OCI-LY7 (cell line): ENCODE data around the gene PHKB. TPM values are rescaled to one million over a fixed set of nuclear protein-coding genes. Genes with fewer than 3 reads are reported as not detected.

Source experiments
- BruUV-seq: library from RNA; stranded (reverse); fragments of 400-500 nt; replicated peaks from 2 replicates; lab custom pipeline; 2021; lab: Mats Ljungman, UMichigan
- CTCF ChIA-PET: fragments of 300-600 bp; sonication (Branson Sonifier 250); formaldehyde crosslinking; loops from one replicate; lab custom pipeline; 2022; ENCODE audit warnings: antibody characterized with exemption; ENCODE audit not compliant: unreplicated experiment; lab: Charles Lee
- POLR2A ChIA-PET: fragments of 300-600 bp; sonication (Branson Sonifier 250); formaldehyde crosslinking; loops from one replicate; lab custom pipeline; 2022; ENCODE audit warnings: antibody characterized with exemption; lab: Charles Lee
- DNase-seq: peaks from one replicate; pipeline ENCODE4 v3.0.0-alpha.2; 2015; ENCODE audit warnings: low spot score
- H2AFZ ChIP-seq: fragments of 200-600 bp; sonication (generic), shearing (Covaris generic); 2 replicates; pipeline ENCODE4 v1.6.1; 2014; ENCODE audit warnings: mild to moderate bottlenecking, antibody characterized with exemption, low read length, moderate library complexity
- H3K27ac ChIP-seq: fragments of 200-600 bp; sonication (generic); 2 replicates; pipeline ENCODE4 v1.5.1; 2014; ENCODE audit warnings: mixed run types, low read depth, mild to moderate bottlenecking, moderate library complexity, low read length, inconsistent platforms; ENCODE audit not compliant: poor library complexity, severe bottlenecking
- H3K36me3 ChIP-seq: fragments of 200-600 bp; sonication (generic); 2 replicates; pipeline ENCODE4 v1.6.1; 2014; ENCODE audit warnings: mild to moderate bottlenecking, antibody characterized with exemption, low read length, moderate library complexity, mixed read lengths; ENCODE audit not compliant: insufficient read depth
- H3K4me1 ChIP-seq: fragments of 200-600 bp; sonication (generic); 2 replicates; pipeline ENCODE4 v1.5.1; 2014; ENCODE audit warnings: mild to moderate bottlenecking, low read length; ENCODE audit not compliant: insufficient read depth, poor library complexity, severe bottlenecking
- H3K4me2 ChIP-seq: fragments of 200-600 bp; sonication (generic); 2 replicates; pipeline ENCODE4 v1.6.1; 2014; ENCODE audit warnings: mild to moderate bottlenecking, low read length
- H3K4me3 ChIP-seq: fragments of 200-600 bp; sonication (generic); 2 replicates; pipeline ENCODE4 v1.5.1; 2014; ENCODE audit warnings: mild to moderate bottlenecking, low read depth, low read length; ENCODE audit not compliant: poor library complexity, severe bottlenecking
- H3K79me2 ChIP-seq: fragments of 200-600 bp; sonication (generic); 2 replicates; pipeline ENCODE4 v1.6.1; 2016; ENCODE audit warnings: low read depth, mild to moderate bottlenecking, low read length, moderate library complexity, mixed read lengths; ENCODE audit not compliant: insufficient read depth
- H3K9me2 ChIP-seq: fragments of 200-600 bp; sonication (generic); 2 replicates; pipeline ENCODE4 v1.6.1; 2016; ENCODE audit warnings: mild to moderate bottlenecking, low read length, mixed read lengths; ENCODE audit not compliant: insufficient read depth
- H3K9me3 ChIP-seq: fragments of 200-600 bp; sonication (generic); 2 replicates; pipeline ENCODE4 v1.6.1; 2014; ENCODE audit warnings: mild to moderate bottlenecking, mixed run types, low read length, mixed read lengths
- H4K20me1 ChIP-seq: fragments of 200-600 bp; sonication (generic); 2 replicates; pipeline ENCODE4 v1.6.1; 2014; ENCODE audit warnings: mild to moderate bottlenecking, antibody characterized with exemption, low read length, moderate library complexity, mixed read lengths; ENCODE audit not compliant: insufficient read depth
- CTCF ChIP-seq: fragments of 200-600 bp; sonication (generic); conservative IDR thresholded peaks from 2 replicates; pipeline ENCODE4 v1.5.1; 2014; ENCODE audit warnings: mild to moderate bottlenecking, antibody characterized with exemption, low read length, moderate library complexity, mixed read lengths
- EZH2phosphoT487 ChIP-seq: fragments of 200-600 bp; sonication (generic); IDR thresholded peaks from 2 replicates; pipeline ENCODE4 v1.6.1; 2018; ENCODE audit warnings: low read depth, borderline replicate concordance, mild to moderate bottlenecking, mixed run types, antibody characterized with exemption, low read length, moderate library complexity, mixed read lengths
- intact Hi-C: fragments of 100-400 bp; cut with micrococcal nuclease; formaldehyde crosslinking; loops from one replicate; pipeline ENCODE4 v1.10.0; 2022; ENCODE audit not compliant: unreplicated experiment
- total RNA-seq, 2 experiments: library from RNA; depleted of rRNA in 1 of 2; stranded (reverse); fragments of >200 nt in 1 of 2; shearing (Covaris generic) in 1 of 2; gene quantifications; 2 replicates each; pipeline ENCODE4 v1.2.3, GENCODE V29; 2014 to 2022

The PHKB gene
- total RNA-seq, 2 experiments from 2014 or later, result 56.9 to 93.1 TPM

- Histone ChIP-seq H3K9me2 (no peaks in the 10 kb centered on the region), H3K4me2 (no peak overlapping the region), H3K27ac (no peak overlapping the region), H3K36me3 (no peaks in the 10 kb centered on the region), H2AFZ (no peak overlapping the region), H3K9me3 (no peaks in the 10 kb centered on the region), H3K79me2 (no peaks in the 10 kb centered on the region), H3K4me3 (no peak overlapping the region), H3K4me1 (peaks cover 11% of the 10 kb centered on the region), H4K20me1 (no peaks in the 10 kb centered on the region)
- BruUV-seq, result no TSS peak
- intact Hi-C loops, result no loop called here
- DNase-seq, result no peak
- ChIA-PET CTCF (no interaction called here), POLR2A (interaction anchor here (0.6 kb wide), 1 partner anchor 16 kb away, joined by 3 read pairs; no protein-coding TSS in a partner anchor)
- TF ChIP-seq EZH2phosphoT487 (no peak), CTCF (no peak)
These were observed 264.1 kb downstream of the PHKB start for GRCh38 chr16:47725188-47725695.

DNA sequence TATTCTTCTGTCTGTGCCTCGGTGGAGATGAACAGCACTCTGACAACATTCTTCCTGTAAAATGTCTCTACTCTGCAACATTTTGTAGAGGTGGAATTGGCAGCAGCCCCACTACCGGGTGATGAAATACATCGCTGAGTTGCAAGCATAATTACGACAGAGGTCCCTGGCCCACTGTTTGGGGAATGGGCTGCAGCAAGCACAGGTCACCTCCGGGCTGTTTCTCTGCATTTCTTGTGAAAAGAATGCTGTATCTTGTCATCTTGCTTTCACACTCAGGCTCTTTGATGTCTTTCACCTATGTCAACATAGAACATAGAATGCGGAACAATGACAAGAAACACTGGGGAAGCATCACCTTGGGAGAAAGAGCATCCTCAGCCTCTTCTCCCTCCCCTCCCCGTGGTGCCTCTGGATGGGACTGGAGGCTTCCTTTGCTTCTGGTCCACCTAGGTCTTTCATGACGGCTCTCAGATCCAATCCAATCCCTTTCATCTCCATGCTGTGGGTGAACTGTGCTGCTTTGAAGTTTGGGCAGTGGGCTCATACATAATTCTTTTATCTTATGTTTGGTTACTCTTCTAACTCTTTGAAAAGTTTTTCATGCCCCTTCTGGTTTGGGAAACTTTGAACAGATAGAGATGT lies 265.0 kb downstream of the PHKB start:
- H3K4me2 ChIP-seq, result no peak overlapping the region
- no peaks in the 10 kb centered on the region for H3K79me2 ChIP-seq
- peaks cover 11% of the 10 kb centered on the region for H3K4me1 ChIP-seq
- no peaks in the 10 kb centered on the region for H4K20me1 ChIP-seq
- H3K36me3 ChIP-seq, result no peaks in the 10 kb centered on the region
- no peak for DNase-seq
- H2AFZ ChIP-seq, result no peak overlapping the region
- CTCF ChIA-PET, result no interaction called here
- POLR2A ChIA-PET, result interaction anchor here (0.6 kb wide), 1 partner anchor 17 kb away, joined by 3 read pairs; no protein-coding TSS in a partner anchor
- no peak for TF ChIP-seq EZH2phosphoT487
- no peak for TF ChIP-seq CTCF
- H3K9me3 ChIP-seq, result no peaks in the 10 kb centered on the region
- no TSS peak for BruUV-seq
- intact Hi-C loops, result no loop called here
- H3K9me2 ChIP-seq, result no peaks in the 10 kb centered on the region
- H3K27ac ChIP-seq, result no peak overlapping the region
- no peak overlapping the region for H3K4me3 ChIP-seq

GRCh38 chr16:47727131-47727530 lies 266.0 kb downstream of the PHKB start:
- no peaks in the 10 kb centered on the region for H3K9me2 ChIP-seq
- H3K4me3 ChIP-seq, result no peak overlapping the region
- H3K27ac ChIP-seq, result no peak overlapping the region
- no peak overlapping the region for H3K4me2 ChIP-seq
- no peak for DNase-seq
- ChIA-PET POLR2A (interaction anchor here (0.7 to 1.0 kb wide), 2 partner anchors 12 to 1031 kb away, joined by 3 to 4 read pairs; no protein-coding TSS in a partner anchor), CTCF (no interaction called here)
- intact Hi-C loops, result no loop called here
- H2AFZ ChIP-seq, result no peak overlapping the region
- TF ChIP-seq EZH2phosphoT487 (no peak), CTCF (no peak)
- no peaks in the 10 kb centered on the region for H3K36me3 ChIP-seq
- no TSS peak for BruUV-seq
- H3K9me3 ChIP-seq, result no peaks in the 10 kb centered on the region
- H3K79me2 ChIP-seq, result no peaks in the 10 kb centered on the region
- H4K20me1 ChIP-seq, result no peaks in the 10 kb centered on the region
- peaks cover 11% of the 10 kb centered on the region for H3K4me1 ChIP-seq
